ENCODE results near the gene DXO.

DXO gene

GRCh38 chr6:31928672-31928939, 43.3 kb downstream of the DXO start:
- Mint-ChIP-seq H3K4me1 (no peaks in the 10 kb centered on the region), H3K4me3 (no peak overlapping the region), H3K27ac (no peak overlapping the region), H3K9me3 (no peaks in the 10 kb centered on the region), H3K36me3 (no peaks in the 10 kb centered on the region), H3K27me3 (peaks cover 9% of the 10 kb centered on the region)
- ATAC-seq: no peak

GRCh38 chr6:31927863-31928671, 43.9 kb downstream of the DXO start:
- Mint-ChIP-seq H3K9me3 (no peaks in the 10 kb centered on the region), H3K27ac (no peak overlapping the region), H3K4me1 (no peaks in the 10 kb centered on the region), H3K27me3 (peaks cover 4% of the 10 kb centered on the region), H3K36me3 (no peaks in the 10 kb centered on the region), H3K4me3 (no peak overlapping the region)
- ATAC-seq: no peak

GRCh38 chr6:31927242-31927862, 44.6 kb downstream of the DXO start, which contains the start of gene C2:
Gene C2 (plus strand): TSS chr6:31927717. CDS start chr6:31927753, 36 bp downstream.
- H3K27me3 Mint-ChIP-seq: no peaks in the 10 kb centered on the region
- no peak within 1 kb of the TSS for H3K4me3 Mint-ChIP-seq
- no peaks in the 10 kb centered on the region for H3K36me3 Mint-ChIP-seq
- no peak within 1 kb of the TSS for H3K27ac Mint-ChIP-seq
- ATAC-seq: no peak
- H3K9me3 Mint-ChIP-seq: no peaks in the 10 kb centered on the region
- H3K4me1 Mint-ChIP-seq: no peaks in the 10 kb centered on the region

- H3K4me3 Mint-ChIP-seq: no peak overlapping the region
These were observed 49.0 kb downstream of the DXO start for GRCh38 chr6:31922942-31923341.

GRCh38 chr6:31920811-31921210, 51.1 kb downstream of the DXO start:
- H3K27me3 Mint-ChIP-seq: peaks cover 5% of the 10 kb centered on the region
- no peak overlapping the region for H3K27ac Mint-ChIP-seq
- no peaks in the 10 kb centered on the region for H3K4me1 Mint-ChIP-seq
- H3K4me3 Mint-ChIP-seq: no peak overlapping the region
- no peak for ATAC-seq
- no peaks in the 10 kb centered on the region for H3K9me3 Mint-ChIP-seq
- no peaks in the 10 kb centered on the region for H3K36me3 Mint-ChIP-seq

More at GRCh38 chr6:31922942-31923341, 49.0 kb downstream of the DXO start:
- H3K27me3 Mint-ChIP-seq: no peaks in the 10 kb centered on the region
- H3K27ac Mint-ChIP-seq: no peak overlapping the region
- H3K36me3 Mint-ChIP-seq: no peaks in the 10 kb centered on the region
- no peaks in the 10 kb centered on the region for H3K9me3 Mint-ChIP-seq
- no peak for ATAC-seq
- H3K4me1 Mint-ChIP-seq: no peaks in the 10 kb centered on the region

Measured in stimulated activated memory B cell treated with anti-CD40 and anti-IgM and Interleukin-4, amounts not matched to agents 10 μg/mL and 1 μg/mL and 100 μg/mL, for 72 hours (primary cell).